Kidney (tissue), 14 donors: Measurements from ENCODE around the gene FHL1. TPM values are rescaled to one million over a fixed set of nuclear protein-coding genes. Genes with fewer than 3 reads are reported as not detected.

Source experiments
- DNase-seq, 5 donors: peaks; one replicate each; pipeline ENCODE4 v3.0.0-alpha.2; 2013 to 2020
- FAIRE-seq: peaks from 2 replicates; lab custom pipeline; 2012; peaks lifted over from hg19 to GRCh38; lab: Jason Lieb, UNC
- H3K27ac ChIP-seq, 2 donors: one replicate each; pipeline ENCODE4 v1.7.0; 2013; ENCODE audit warnings: low read depth in 2 of 2, low read length in 2 of 2, inconsistent platforms in 1 of 2
- H3K27me3 ChIP-seq: one replicate; pipeline ENCODE4 v1.7.1; 2013; ENCODE audit warnings: low read length, inconsistent platforms; ENCODE audit not compliant: control insufficient read depth, insufficient read depth
- H3K36me3 ChIP-seq, 3 donors: one replicate each; pipeline versions ENCODE4 v1.7.0 to v1.7.1; 2013; ENCODE audit warnings: low read length in 3 of 3, control low read depth in 1 of 3, inconsistent platforms in 1 of 3; ENCODE audit not compliant: insufficient read depth in 3 of 3, control insufficient read depth in 2 of 3
- H3K4me1 ChIP-seq, 3 donors: one replicate each; pipeline versions ENCODE4 v1.7.0 to v1.7.1; 2013; ENCODE audit warnings: low read length in 3 of 3, inconsistent platforms in 1 of 3, low read depth in 1 of 3; ENCODE audit not compliant: control insufficient read depth in 2 of 3, insufficient read depth in 2 of 3
- H3K4me3 ChIP-seq, 3 donors: one replicate each; pipeline versions ENCODE4 v1.7.0 to v1.8.1; 2013; ENCODE audit warnings: low read length in 3 of 3, control low read depth in 1 of 3, inconsistent platforms in 1 of 3
- H3K9ac ChIP-seq, 3 donors: one replicate each; pipeline versions ENCODE4 v1.7.0 to v1.7.1; 2013; ENCODE audit warnings: low read length in 3 of 3, control low read depth in 1 of 3, inconsistent platforms in 1 of 3
- H3K9me3 ChIP-seq, 3 donors: one replicate each; pipeline versions ENCODE4 v1.7.0 to v1.7.1; 2013; ENCODE audit warnings: low read length in 3 of 3, control low read depth in 1 of 3, inconsistent platforms in 1 of 3; ENCODE audit not compliant: control insufficient read depth in 2 of 3, insufficient read depth in 1 of 3
- CTCF ChIP-seq: IDR thresholded peaks from 3 replicates; pipeline ENCODE4 v1.5.1; 2012; ENCODE audit warnings: mild to moderate bottlenecking, moderate library complexity, borderline replicate concordance; ENCODE audit not compliant: insufficient read depth; ENCODE audit errors: extremely low read depth
- intact Hi-C: fragments of 100-400 bp; cut with DNase I; formaldehyde crosslinking; loops from one replicate; pipeline ENCODE4 v1.11.1; 2022
- polyA plus RNA-seq: library from polyadenylated mRNA; stranded (reverse); fragments of 350-450 nt; fragmentation: Illumina TruSeq; extraction: RNeasy Lipid Tissue Mini Kit (QIAGEN cat#74804); gene quantifications from one replicate; pipeline ENCODE4 v1.2.3, GENCODE V29; 2014; ENCODE audit warnings: low read depth, low replicate concordance; ENCODE audit not compliant: insufficient read depth
- total RNA-seq: library from RNA; stranded (reverse); fragmentation: NEBNext Ultra II Directional; extraction: Animal tissue kit (Norgen Biotek cat#: 25700); gene quantifications from one replicate; pipeline ENCODE4 v1.2.1, GENCODE V29; 2021
- donor health status: control.
- donor health status: control.
- donor health status: control.
- donor health status: control.
- donor health status: control.
- donor health status: DM: yes; HTN: yes; CAD: no.
- donor health status: Normal renal cell carcinoma (clear cell type).

The FHL1 gene
- total and polyA plus RNA-seq, 2 donors from 2014 or later, result 44.0 to 168 TPM

GRCh38 chrX:136146614-136147314, 569 bp upstream of the FHL1 start:
- intact Hi-C loops, result no loop called here
- FAIRE-seq, result no peak
- no peak for TF ChIP-seq CTCF
- no peak overlapping the region for H3K27ac ChIP-seq
- peak overlapping the region in 2 of 3 donors; percentile 32 to 58 for H3K9ac ChIP-seq
- H3K4me1 ChIP-seq, result no peaks in the 10 kb centered on the region
- no peaks in the 10 kb centered on the region for H3K9me3 ChIP-seq
- peak; percentile 38 to 73 (median 51) for DNase-seq
- peak overlapping the region; percentile 1 to 61 (median 42) for H3K4me3 ChIP-seq
- H3K27me3 ChIP-seq, result peaks cover 2% of the 10 kb centered on the region
- H3K36me3 ChIP-seq, result no peaks in the 10 kb centered on the region

- Histone ChIP-seq H3K9me3 (no peaks in the 10 kb centered on the region), H3K9ac (peak overlapping the region in 1 of 3 donors; percentile 34), H3K4me1 (no peaks in the 10 kb centered on the region), H3K36me3 (no peaks in the 10 kb centered on the region), H3K27ac (peak overlapping the region; percentile 51 to 65), H3K4me3 (peak overlapping the region in 2 of 3 donors; percentile 36 to 49), H3K27me3 (peaks cover 2% of the 10 kb centered on the region)
- no peak for TF ChIP-seq CTCF
- intact Hi-C loops, result no loop called here
- no peak for FAIRE-seq
- DNase-seq, result peak; percentile 17 to 75 (median 34)
Observed at GRCh38 chrX:136147976-136148375, 643 bp downstream of the FHL1 start.

- no peak for DNase-seq
- Histone ChIP-seq H3K4me3 (peak overlapping the region; percentile 26 to 49 (median 45)), H3K36me3 (no peaks in the 10 kb centered on the region), H3K9me3 (no peaks in the 10 kb centered on the region), H3K9ac (peak overlapping the region in 1 of 3 donors; percentile 56), H3K27ac (peak overlapping the region; percentile 2 to 14), H3K27me3 (peaks cover 2% of the 10 kb centered on the region), H3K4me1 (no peaks in the 10 kb centered on the region)
- no peak for FAIRE-seq
- intact Hi-C loops, result no loop called here
- TF ChIP-seq CTCF, result no peak
Observed at GRCh38 chrX:136148391-136148790, 1.1 kb downstream of the FHL1 start.
